HG03520 (cell line): ENCODE measurements around the gene PFN2.
A peak's percentile ranks its signal among the peaks of the same experiment; 100 is the strongest.
"Not testable (repeated sequence)": the region's sequence is repeated elsewhere in the genome, so short reads cannot be mapped to it uniquely, and the experiment has no call there.

Source experiments
- ATAC-seq: cut with Tn5 transposase; IDR thresholded peaks from one replicate; pipeline ENCODE4 v1.9.1; 2021; ENCODE audit warnings: mild to moderate bottlenecking, moderate library complexity; ENCODE audit not compliant: unreplicated experiment

The PFN2 gene

GRCh38 chr3:149969110-149969939 is 1.4 kb downstream of the PFN2 start:
- ATAC-seq, result no peak

DNA sequence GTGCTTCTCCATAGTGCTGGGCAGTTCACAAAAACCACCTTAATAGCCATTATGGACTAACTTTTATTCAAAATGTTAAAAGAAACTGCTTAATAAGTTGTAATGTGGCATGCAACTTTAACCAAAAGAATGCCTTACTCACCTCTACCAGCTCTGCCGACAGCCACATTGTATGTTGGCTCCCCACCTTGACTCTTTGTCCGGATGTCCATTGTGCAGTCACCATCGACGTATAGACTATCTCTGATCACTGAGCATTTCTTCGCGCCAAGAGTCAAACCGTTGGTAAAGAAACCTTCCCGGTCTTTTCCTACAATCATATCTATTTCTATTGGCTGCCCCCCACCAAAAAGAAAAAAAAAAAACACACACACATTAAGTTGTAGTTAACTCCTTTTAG is 2.5 kb downstream of the PFN2 start:
- ATAC-seq, result no peak

- no peak for ATAC-seq
Observed at GRCh38 chr3:149967086-149967685, 3.5 kb downstream of the PFN2 start.

- ATAC-seq, result no peak
Observed at GRCh38 chr3:149965278-149965677, 5.4 kb downstream of the PFN2 start.

DNA sequence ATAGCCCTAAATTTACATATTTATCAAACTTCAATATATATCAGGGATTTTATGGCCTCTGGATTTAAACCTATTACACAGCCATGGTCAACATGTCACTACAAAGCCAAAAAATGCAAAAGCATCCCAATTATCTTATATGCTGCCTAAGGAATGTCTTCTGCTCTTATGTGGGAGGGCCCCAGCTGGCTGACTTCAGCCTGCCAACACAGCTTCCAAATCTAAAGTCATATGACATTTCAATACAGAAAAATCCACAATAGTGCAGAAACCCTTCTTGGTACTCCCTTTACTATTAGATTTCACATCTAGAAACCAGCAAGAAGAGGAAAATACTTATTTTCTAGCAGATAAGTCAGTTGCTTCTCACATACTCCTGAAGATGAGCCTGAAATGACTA is 6.4 kb downstream of the PFN2 start:
- no peak for ATAC-seq

DNA sequence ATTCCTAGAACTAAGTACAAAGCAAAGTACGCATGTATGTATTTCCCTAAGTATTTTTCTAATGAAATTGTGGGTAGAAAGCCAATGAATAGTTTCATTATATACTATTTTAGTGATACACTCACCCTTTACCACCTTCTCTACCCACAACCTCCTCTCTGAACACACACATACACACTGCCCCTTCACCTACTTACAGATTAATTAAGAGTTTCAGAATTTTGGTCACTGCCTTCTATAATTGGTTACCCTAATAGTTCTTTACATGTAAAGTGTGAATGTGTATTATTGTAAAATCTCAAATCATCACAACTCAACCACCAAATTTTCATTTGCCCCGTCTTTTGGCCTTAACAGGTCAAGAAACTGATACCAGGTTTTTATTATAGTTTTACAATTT is 7.2 kb downstream of the PFN2 start:
- no peak for ATAC-seq

DNA sequence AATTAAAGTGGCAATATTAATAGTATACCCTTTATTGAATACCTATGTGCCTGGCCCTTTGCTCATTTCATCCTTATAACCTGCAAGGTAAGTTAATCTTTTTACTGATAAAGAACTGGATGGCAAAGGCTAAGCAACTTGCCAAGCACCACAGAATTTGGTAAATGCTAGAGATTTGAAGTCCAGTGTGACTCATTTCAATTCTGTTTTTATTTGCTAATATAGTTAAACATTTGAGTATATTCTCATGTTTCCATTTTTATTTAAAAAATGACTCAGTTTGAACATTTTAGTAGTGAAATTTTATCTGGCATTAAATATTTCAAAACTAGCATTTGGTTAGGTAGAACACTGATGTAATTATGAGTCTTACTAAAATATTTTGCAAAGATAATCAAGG is 11.3 kb downstream of the PFN2 start:
- ATAC-seq, result no peak

- ATAC-seq, result no peak
Observed at GRCh38 chr3:149958171-149958796, 12.4 kb downstream of the PFN2 start.

- ATAC-seq, result no peak
Observed at GRCh38 chr3:149957361-149958125, 13.2 kb downstream of the PFN2 start.

- no peak for ATAC-seq
Observed at GRCh38 chr3:149955449-149955848, 15.2 kb downstream of the PFN2 start.

DNA sequence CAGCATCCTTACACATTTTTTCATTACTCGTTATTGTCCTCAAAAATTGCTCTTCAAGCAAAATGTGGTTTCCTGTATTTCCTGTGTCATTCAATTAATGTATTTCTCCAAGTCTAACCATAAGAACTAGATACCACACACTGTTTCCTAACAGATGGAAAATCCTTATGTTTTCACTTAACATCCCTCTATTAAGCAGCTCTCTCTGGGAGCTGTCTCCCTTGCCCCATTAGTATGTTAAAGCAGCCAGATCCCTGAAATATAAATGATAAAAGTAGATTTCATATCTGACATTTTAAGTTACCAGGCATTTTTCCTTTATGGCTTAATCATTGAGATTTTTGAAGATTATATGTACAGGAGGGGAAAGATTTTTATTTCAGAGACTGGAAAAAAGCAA is 15.9 kb downstream of the PFN2 start:
- ATAC-seq, result no peak

DNA sequence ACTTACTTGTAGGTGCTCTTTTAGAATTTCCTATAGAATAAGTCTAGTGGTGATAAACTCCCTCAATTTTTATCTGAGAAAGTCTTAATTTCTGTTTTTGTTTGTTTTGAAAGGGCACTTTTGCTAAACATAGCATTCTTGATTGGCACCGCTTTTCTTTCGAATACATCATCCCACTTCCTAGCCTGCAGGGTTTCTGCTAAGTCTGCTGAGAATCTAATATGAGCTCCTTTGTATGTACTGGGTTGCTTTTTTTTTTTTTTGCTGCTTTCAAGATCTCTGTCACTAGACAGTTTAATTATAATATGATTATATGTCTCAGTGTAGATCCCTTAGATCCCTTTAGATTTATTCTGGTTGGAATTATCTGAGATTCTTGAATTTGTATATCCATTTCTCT is 21.5 kb downstream of the PFN2 start:
- ATAC-seq, result no peak

GRCh38 chr3:149947231-149947630 is 23.5 kb downstream of the PFN2 start:
- ATAC-seq, result no peak

DNA sequence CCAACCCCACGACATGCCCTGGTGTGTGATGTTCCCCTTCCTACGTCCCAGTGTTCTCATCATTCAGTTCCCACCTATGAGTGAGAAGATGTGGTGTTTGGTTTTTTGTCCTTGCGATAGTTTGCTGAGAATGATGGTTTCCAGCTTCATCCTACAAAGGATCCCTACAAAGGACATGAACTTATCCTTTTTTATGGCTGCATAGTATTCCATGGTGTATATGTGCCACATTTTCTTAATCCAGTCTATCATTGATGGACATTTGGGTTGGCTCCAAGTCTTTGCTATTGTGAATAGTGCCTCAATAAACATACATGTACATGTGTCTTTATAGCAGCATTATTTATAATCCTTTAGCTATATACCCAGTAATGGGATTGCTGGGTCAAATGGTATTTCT is 26.7 kb downstream of the PFN2 start:
- ATAC-seq, result not testable (repeated sequence)

- ATAC-seq, result no peak
Observed at GRCh38 chr3:149942409-149942808, 28.3 kb downstream of the PFN2 start.

- ATAC-seq, result no peak
Observed at GRCh38 chr3:149941946-149942345, 28.7 kb downstream of the PFN2 start.

GRCh38 chr3:149941186-149941585 is 29.5 kb downstream of the PFN2 start:
- no peak for ATAC-seq

DNA sequence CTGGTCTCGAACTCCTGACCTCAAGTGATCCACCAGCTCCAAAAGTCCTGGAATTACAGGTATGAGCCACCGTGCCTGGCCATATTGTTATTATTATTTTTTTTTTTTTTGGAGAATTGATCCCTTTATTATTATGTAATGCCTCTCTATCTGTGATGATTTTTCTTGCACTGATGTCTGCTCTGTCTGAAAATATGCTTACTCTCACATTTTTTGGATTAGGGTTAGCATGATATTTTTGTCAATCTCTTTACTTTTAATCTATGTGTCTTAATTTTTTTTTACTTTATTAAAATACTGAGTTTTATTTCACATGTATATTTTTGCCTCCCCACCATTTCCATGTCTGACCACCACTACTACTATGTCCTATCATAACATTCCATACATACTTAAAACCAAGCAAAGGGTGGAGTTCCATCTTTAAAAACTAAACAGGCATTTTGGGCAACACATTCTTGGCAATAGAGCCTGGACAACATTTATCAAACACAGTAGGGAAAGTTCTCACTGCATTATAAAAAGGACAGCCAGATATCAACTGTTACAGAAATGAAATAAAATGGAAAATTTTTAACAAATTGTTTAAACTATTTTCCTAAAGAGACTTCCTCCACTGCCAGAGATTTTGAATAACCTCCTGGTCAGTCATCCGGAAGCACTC is 32.2 kb downstream of the PFN2 start:
- not testable (repeated sequence) for ATAC-seq

DNA sequence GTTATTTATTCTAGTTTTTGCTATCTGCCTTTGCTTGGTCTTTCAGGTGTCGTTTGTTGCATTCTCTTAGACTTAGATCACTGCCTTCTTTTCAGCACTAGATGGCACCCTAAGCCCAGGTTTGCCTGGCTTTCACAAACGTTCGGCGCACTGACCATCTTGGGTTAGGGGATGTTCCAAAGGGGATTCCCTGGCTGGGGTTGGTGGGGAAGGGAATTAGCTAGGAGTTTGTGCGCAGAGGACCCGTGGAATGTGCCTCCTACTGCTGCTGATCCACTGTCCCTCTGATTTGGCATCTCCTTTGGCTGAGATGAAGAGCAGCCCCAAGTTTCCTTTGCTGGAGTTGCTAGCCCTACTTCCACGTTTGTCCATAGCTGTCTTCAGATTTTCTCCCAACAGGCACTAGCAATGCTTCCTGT is 33.9 kb downstream of the PFN2 start:
- peak; percentile 84 for ATAC-seq

DNA sequence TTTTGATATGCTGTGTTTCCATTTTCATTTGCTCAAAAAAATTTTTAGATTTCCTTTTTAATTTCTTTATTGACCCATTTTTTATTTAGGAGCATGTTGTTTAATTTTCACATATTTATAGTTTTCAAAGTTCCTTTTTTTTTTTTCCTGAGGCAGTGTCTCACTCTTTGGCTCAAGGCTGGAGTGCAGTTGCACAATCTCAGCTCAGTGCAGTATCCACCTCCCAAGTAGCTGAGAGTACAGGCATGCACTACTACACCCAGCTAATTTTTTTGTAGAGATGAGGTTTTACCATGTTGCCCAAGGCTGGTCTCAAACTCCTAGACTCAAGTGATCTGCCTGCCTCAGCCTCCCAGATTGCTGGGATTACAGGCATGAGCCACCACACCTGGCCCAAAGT is 36.2 kb downstream of the PFN2 start:
- ATAC-seq, result no peak

GRCh38 chr3:149933858-149934257 is 36.8 kb downstream of the PFN2 start:
- ATAC-seq, result no peak
